GM10266 (cell line): ENCODE measurements around the gene GRID1.

Experiments used
- DNase-seq: peaks from one replicate; pipeline ENCODE4 v3.0.0; 2012; ENCODE audit errors: extremely low spot score
- TF ChIP-seq, protein P1 (sequence below): IDR thresholded peaks from 2 replicates; pipeline ENCODE4 v1.5.1; 2012; ENCODE audit warnings: mild to moderate bottlenecking, low read depth; ENCODE audit not compliant: control insufficient read depth, insufficient read depth; ENCODE audit errors: missing control alignments

The GRID1 gene

DNA sequence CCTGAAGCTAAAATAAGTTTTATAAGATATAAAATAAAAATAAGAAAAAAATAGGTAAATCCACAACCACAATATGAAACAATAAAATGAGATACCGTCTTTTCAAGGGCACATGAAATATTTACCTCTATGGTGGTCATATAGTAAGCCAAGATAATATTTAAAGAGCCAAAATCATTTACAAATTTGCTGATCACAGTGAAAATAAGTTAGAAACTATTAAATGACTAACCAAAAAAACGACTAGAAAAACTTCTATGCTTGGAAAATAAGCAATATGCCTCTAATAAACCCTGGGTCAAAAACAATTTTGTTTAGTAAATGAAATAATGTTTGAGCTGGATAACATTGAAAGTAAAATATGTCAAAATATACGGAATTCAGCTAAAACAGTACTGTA, 535.2 kb downstream of the GRID1 start:
- DNase-seq, result no peak
- TF ChIP-seq, protein P1, sequence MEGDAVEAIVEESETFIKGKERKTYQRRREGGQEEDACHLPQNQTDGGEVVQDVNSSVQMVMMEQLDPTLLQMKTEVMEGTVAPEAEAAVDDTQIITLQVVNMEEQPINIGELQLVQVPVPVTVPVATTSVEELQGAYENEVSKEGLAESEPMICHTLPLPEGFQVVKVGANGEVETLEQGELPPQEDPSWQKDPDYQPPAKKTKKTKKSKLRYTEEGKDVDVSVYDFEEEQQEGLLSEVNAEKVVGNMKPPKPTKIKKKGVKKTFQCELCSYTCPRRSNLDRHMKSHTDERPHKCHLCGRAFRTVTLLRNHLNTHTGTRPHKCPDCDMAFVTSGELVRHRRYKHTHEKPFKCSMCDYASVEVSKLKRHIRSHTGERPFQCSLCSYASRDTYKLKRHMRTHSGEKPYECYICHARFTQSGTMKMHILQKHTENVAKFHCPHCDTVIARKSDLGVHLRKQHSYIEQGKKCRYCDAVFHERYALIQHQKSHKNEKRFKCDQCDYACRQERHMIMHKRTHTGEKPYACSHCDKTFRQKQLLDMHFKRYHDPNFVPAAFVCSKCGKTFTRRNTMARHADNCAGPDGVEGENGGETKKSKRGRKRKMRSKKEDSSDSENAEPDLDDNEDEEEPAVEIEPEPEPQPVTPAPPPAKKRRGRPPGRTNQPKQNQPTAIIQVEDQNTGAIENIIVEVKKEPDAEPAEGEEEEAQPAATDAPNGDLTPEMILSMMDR, result no peak

DNA sequence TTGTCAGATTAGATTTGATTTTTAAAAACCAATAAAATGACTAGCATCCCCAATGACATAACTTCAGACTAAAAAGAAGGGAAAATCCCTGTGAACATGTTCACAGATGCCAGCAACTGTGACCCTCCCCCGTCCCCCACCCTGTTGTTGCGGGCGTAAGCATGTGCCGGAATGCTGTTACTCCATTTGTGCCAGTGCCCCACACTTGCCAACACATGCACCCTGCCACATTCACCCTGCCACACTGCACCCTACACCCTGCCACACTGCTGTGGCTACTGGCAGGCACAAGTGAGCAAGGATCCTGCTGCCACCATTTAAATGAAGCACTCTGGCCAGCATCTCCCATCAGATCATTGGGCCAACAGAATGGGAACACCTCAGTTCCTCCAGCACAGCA, 540.2 kb downstream of the GRID1 start:
- DNase-seq, result no peak
- TF ChIP-seq, protein P1, result no peak

DNA sequence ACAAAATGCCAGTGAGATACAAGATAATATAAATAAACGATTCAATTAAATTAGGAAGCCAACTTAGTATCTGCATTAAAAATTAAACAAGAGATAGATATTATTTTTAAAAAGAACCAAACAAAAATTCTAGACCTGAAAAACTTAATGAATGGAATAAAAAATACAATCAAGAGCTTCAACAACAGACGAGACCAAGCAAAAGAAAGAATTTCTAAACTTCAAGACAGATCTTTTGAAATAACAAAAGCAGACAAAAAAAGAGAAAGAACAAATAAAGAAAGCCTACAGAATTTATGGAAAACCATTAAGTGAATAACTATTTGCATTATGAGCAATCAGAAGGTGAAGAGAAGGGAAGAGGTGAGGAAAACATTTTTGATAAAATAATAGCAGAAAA, 555.2 kb downstream of the GRID1 start:
- DNase-seq, result no peak
- TF ChIP-seq, protein P1, result no peak

DNA sequence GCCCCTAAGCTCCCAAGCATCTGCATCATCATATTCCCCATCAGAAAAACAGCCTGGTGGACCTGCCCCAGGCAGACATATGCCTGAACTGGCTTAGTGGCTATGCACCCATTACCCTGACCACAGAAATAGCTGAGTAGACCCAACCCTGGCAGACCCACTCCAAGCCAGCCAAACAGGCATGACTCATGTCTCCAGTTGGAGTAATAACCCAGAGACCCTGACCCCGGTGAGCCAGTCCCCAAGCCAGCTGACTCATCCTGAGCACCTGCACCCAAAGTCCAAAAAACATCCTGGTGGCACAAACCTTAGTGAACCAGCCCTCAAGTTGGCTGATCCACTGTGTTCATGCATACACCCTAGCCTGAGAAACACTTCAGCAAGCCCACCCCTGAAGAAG, 555.9 kb downstream of the GRID1 start:
- DNase-seq, result no peak
- TF ChIP-seq, protein P1, result no peak

DNA sequence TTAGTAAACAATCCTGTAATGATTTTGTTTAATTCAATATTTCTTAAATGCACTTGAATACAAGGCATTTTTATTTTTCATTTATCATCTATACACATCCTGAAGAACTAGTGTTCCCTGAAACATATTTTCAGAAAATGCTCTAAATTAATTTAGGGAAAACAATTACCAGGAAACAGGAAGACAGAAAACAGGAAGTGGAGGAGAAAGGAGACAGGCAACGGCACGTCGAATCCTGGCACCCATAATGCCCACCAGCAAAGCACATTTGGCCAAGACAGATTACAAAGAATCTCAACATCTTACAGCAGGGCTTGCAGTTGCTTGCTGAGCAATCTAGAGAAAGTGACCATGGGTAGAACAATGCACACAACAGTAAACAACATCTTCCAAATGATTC, 571.1 kb downstream of the GRID1 start:
- TF ChIP-seq, protein P1, result no peak
- no peak for DNase-seq

DNA sequence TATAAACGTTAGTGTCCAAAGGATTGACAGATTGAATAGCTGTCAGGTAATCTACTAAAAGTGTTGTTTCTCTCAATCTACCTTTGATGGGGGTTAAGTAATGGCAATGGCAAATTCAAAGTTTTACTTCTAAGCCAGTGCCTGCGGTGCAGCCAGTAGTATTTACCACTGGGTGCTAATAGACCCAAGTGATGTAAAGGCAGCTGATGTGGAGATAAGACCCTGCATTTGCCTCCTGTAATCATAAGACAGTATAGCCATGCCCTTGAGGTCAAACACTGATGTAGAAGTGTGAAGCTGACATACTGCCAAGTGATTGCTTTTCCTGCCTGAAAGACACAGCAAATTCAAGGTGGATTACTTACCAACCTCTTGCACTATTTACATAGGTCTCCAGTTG, 572.0 kb downstream of the GRID1 start:
- TF ChIP-seq, protein P1, result no peak
- no peak for DNase-seq

DNA sequence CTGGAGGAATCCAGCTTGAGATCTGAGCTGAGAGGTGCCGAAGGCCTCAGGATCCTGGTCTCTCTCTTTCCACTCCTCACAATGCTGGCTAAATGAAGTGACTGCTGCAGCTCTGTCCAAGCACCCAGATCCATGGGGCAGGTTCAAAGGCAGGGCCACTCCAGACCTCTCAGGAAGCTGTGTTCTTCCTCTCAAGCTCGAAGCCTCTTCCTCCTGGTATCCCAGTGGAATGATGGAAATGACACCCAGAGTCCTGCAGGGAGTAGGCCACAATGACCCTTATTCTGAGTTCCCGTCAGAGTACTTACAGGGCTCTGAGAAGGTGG, 574.1 kb downstream of the GRID1 start:
- TF ChIP-seq, protein P1, result no peak
- no peak for DNase-seq
